Right renal cortex interstitium (tissue), 3 donors: ENCODE results near the gene PAFAH1B2. TPM values are rescaled to one million over a fixed set of nuclear protein-coding genes. Genes with fewer than 3 reads are reported as not detected.

ENCODE experiments used
- DNase-seq, 3 donors: peaks; one replicate each; pipeline ENCODE4 v3.0.0-alpha.2; 2013; ENCODE audit warnings: low read depth in 3 of 3, low spot score in 2 of 3
- polyA plus RNA-seq, 3 donors: library from polyadenylated mRNA; unstranded; fragments of 120-200 nt; gene quantifications; one replicate each; pipeline ENCODE4 v1.2.1, GENCODE V29; 2013; ENCODE audit not compliant: insufficient read length in 3 of 3

The PAFAH1B2 gene
- polyA plus RNA-seq, 3 donors = 76.5 to 82.9 (median 81.0) TPM

GRCh38 chr11:117219001-117219400 lies 74.9 kb downstream of the PAFAH1B2 start:
- no peak for DNase-seq

- DNase-seq = no peak
Measured at GRCh38 chr11:117219455-117219854, 75.4 kb downstream of the PAFAH1B2 start.

GRCh38 chr11:117219995-117220394 lies 75.9 kb downstream of the PAFAH1B2 start:
- DNase-seq = no peak

- DNase-seq = no peak
Measured at GRCh38 chr11:117220568-117220967, 76.5 kb downstream of the PAFAH1B2 start.

- no peak for DNase-seq
Measured at GRCh38 chr11:117220999-117221774, 77.1 kb downstream of the PAFAH1B2 start.

- DNase-seq = no peak
Measured at GRCh38 chr11:117221775-117222517, 77.9 kb downstream of the PAFAH1B2 start.

- DNase-seq = no peak
Measured at GRCh38 chr11:117222991-117223740, 79.1 kb downstream of the PAFAH1B2 start.

GRCh38 chr11:117223741-117224689 lies 79.9 kb downstream of the PAFAH1B2 start:
- DNase-seq = no peak

GRCh38 chr11:117225553-117226170 lies 81.6 kb downstream of the PAFAH1B2 start:
- DNase-seq = no peak

Other genes starting within 250 kb of the PAFAH1B2 start
- gene SIK3, start 45.9 kb upstream of the PAFAH1B2 start, polyA plus RNA-seq = 10 to 100 TPM; 30.8 to 31.9 (median 31.5) TPM
- 10 to 100 TPM; 35.0 to 38.6 (median 38.5) TPM for gene SIDT2, start 34.5 kb downstream of the PAFAH1B2 start, polyA plus RNA-seq
- 100 to 1,000 TPM; 124 to 132 (median 129) TPM for gene TAGLN, start 55.1 kb downstream of the PAFAH1B2 start, polyA plus RNA-seq
- 10 to 100 TPM; 18.5 to 20.1 (median 19.2) TPM for gene PCSK7, start 87.8 kb downstream of the PAFAH1B2 start, polyA plus RNA-seq
- 10 to 100 TPM; 29.7 to 33.1 (median 31.7) TPM for gene RNF214, start 88.4 kb downstream of the PAFAH1B2 start, polyA plus RNA-seq
- gene BACE1-AS, start 147.1 kb downstream of the PAFAH1B2 start, polyA plus RNA-seq = 10 to 100 TPM; 17.3 to 17.6 (median 17.5) TPM
- gene BACE1, start 172.0 kb downstream of the PAFAH1B2 start, polyA plus RNA-seq = 10 to 100 TPM; 56.9 to 61.3 (median 58.5) TPM
- gene CEP164, start 183.6 kb downstream of the PAFAH1B2 start, polyA plus RNA-seq = 10 to 100 TPM; 19.6 to 22.9 (median 22.1) TPM